Activated B cell treated with CpG ODN at 0.5 μM for 24 hours (primary cell): ENCODE data around the gene CHMP4B. TPM values are rescaled to one million over a fixed set of nuclear protein-coding genes. Genes with fewer than 3 reads are reported as not detected.

Experiments
- ATAC-seq: fragments of 200-7000 bp; cut with Tn5 transposase; one replicate; pipeline ENCODE4 v1.10.0; 2021; ENCODE audit warnings: low read depth, mild to moderate bottlenecking, moderate library complexity
- CTCF ChIA-PET: fragments of 350-600 bp; sonication (Branson Sonifier 250); formaldehyde crosslinking; loops from one replicate; lab custom pipeline; 2021; ENCODE audit warnings: antibody characterized with exemption; lab: Charles Lee
- POLR2A ChIA-PET: fragments of 350-600 bp; sonication (Branson Sonifier 250); formaldehyde crosslinking; loops from one replicate; lab custom pipeline; 2021; ENCODE audit warnings: antibody characterized with exemption; lab: Charles Lee
- DNase-seq: peaks from one replicate; pipeline ENCODE4 v3.0.0; 2022
- H3K27ac Mint-ChIP-seq: one replicate; pipeline ENCODE4 v1.8.0; 2020; ENCODE audit warnings: mixed read lengths
- H3K27me3 Mint-ChIP-seq: one replicate; pipeline ENCODE4 v1.8.0; 2021; ENCODE audit warnings: mixed read lengths
- H3K36me3 Mint-ChIP-seq: one replicate; pipeline ENCODE4 v1.8.0; 2021; ENCODE audit warnings: low read depth, mixed read lengths
- H3K4me1 Mint-ChIP-seq: one replicate; pipeline ENCODE4 v1.8.0; 2021; ENCODE audit warnings: mixed read lengths
- H3K4me3 Mint-ChIP-seq: one replicate; pipeline ENCODE4 v1.8.0; 2020; ENCODE audit warnings: mild to moderate bottlenecking, mixed read lengths
- H3K9me3 Mint-ChIP-seq: one replicate; pipeline ENCODE4 v1.8.0; 2020; ENCODE audit warnings: mixed read lengths
- intact Hi-C: fragments of 100-400 bp; cut with micrococcal nuclease; formaldehyde crosslinking; loops from one replicate; pipeline ENCODE4 v1.15.1; 2024
- total RNA-seq: library from RNA; stranded (reverse); gene quantifications from 2 replicates; pipeline ENCODE4 v1.2.3, GENCODE V29; 2022
- TF ChIP-seq, protein P1 (sequence below): fragments of 200-600 bp; IDR thresholded peaks from one replicate; pipeline ENCODE4 v1.8.0; 2022; ENCODE audit warnings: antibody characterized with exemption, mild to moderate bottlenecking

The CHMP4B gene
- total RNA-seq, 1 donor from 2014 or later, result 116 TPM

GRCh38 chr20:33880396-33880795 is 69.2 kb downstream of the CHMP4B start:
- Mint-ChIP-seq H3K27ac (no peak overlapping the region), H3K4me1 (peaks cover 37% of the 10 kb centered on the region), H3K36me3 (no peaks in the 10 kb centered on the region), H3K4me3 (no peak overlapping the region), H3K9me3 (peaks cover 10% of the 10 kb centered on the region), H3K27me3 (no peaks in the 10 kb centered on the region)
- no peak for DNase-seq
- ChIA-PET POLR2A (no interaction called here), CTCF (no interaction called here)
- intact Hi-C loops, result no loop called here
- no peak for ATAC-seq
- TF ChIP-seq, protein P1, sequence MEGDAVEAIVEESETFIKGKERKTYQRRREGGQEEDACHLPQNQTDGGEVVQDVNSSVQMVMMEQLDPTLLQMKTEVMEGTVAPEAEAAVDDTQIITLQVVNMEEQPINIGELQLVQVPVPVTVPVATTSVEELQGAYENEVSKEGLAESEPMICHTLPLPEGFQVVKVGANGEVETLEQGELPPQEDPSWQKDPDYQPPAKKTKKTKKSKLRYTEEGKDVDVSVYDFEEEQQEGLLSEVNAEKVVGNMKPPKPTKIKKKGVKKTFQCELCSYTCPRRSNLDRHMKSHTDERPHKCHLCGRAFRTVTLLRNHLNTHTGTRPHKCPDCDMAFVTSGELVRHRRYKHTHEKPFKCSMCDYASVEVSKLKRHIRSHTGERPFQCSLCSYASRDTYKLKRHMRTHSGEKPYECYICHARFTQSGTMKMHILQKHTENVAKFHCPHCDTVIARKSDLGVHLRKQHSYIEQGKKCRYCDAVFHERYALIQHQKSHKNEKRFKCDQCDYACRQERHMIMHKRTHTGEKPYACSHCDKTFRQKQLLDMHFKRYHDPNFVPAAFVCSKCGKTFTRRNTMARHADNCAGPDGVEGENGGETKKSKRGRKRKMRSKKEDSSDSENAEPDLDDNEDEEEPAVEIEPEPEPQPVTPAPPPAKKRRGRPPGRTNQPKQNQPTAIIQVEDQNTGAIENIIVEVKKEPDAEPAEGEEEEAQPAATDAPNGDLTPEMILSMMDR, result no peak

GRCh38 chr20:33881989-33882388 is 70.8 kb downstream of the CHMP4B start:
- Mint-ChIP-seq H3K4me3 (no peak overlapping the region), H3K27ac (no peak overlapping the region), H3K36me3 (no peaks in the 10 kb centered on the region), H3K27me3 (no peaks in the 10 kb centered on the region), H3K9me3 (peaks cover 10% of the 10 kb centered on the region), H3K4me1 (peaks cover 31% of the 10 kb centered on the region)
- POLR2A ChIA-PET, result interaction anchor here (0.7 kb wide), 1 partner anchor 117 kb away, joined by 3 read pairs; no protein-coding TSS in a partner anchor
- intact Hi-C loops, result no loop called here
- CTCF ChIA-PET, result no interaction called here
- TF ChIP-seq, protein P1, result no peak
- ATAC-seq (no peak), DNase-seq (no peak)

DNA sequence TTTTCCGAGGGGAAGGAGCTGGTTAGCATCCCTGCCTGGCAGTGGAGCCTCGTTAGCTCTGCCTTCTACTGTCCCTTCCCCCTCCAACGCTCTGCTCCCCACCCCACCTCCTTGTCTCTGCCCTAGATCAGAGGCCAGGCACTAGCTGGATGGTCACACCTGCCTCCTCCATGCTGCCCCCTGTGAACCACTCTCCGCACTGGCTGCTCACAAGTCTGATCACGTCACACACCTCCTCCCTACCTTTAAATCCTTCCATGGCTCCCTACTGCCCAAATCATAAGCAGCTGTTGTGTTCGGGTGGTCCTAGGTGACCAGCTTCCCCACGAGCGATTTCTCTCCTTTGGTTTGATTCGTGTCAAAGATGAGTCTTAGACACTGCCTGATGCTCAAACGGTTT is 71.3 kb downstream of the CHMP4B start:
- ChIA-PET CTCF (interaction anchor here (1.2 kb wide), 1 partner anchor 247 kb away, joined by 3 read pairs; no protein-coding TSS in a partner anchor), POLR2A (no interaction called here)
- intact Hi-C loops, result no loop called here
- ATAC-seq (no peak), DNase-seq (no peak)
- H3K27me3 Mint-ChIP-seq, result no peaks in the 10 kb centered on the region
- TF ChIP-seq, protein P1, result no peak
- no peak overlapping the region for H3K4me3 Mint-ChIP-seq
- peaks cover 10% of the 10 kb centered on the region for H3K9me3 Mint-ChIP-seq
- no peak overlapping the region for H3K27ac Mint-ChIP-seq
- H3K36me3 Mint-ChIP-seq, result no peaks in the 10 kb centered on the region
- peaks cover 31% of the 10 kb centered on the region for H3K4me1 Mint-ChIP-seq

GRCh38 chr20:33883164-33883563 is 72.0 kb downstream of the CHMP4B start:
- Mint-ChIP-seq H3K27me3 (no peaks in the 10 kb centered on the region), H3K4me3 (no peak overlapping the region), H3K9me3 (peaks cover 9% of the 10 kb centered on the region), H3K4me1 (peaks cover 31% of the 10 kb centered on the region), H3K27ac (peak overlapping the region; percentile 14), H3K36me3 (no peaks in the 10 kb centered on the region)
- intact Hi-C loops, result no loop called here
- DNase-seq (no peak), ATAC-seq (peak; percentile 71)
- TF ChIP-seq, protein P1, result no peak
- ChIA-PET CTCF (interaction anchor here (1.2 kb wide), 1 partner anchor 246 kb away, joined by 3 read pairs; no protein-coding TSS in a partner anchor), POLR2A (interaction anchor here (0.5 kb wide), 1 partner anchor 130 kb away, joined by 3 read pairs; no protein-coding TSS in a partner anchor)

DNA sequence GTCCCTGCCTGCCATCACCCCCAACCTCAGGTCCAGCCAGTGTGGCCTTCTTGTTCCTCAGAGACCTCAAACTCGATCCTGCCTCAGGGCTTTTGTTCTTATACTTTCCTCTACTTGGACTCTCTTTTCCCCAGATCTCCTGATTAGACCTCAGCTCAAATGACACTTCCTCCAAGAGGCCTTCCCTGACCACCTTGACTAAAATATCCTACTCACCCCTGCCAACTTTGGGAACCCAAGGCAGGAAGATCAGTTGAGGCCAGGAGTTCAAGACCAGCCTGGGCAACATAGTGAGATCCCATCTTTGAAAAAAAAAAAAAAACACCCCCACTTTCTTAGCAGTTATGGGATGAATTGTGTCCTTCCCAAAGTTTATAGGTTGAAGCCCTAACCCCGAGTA is 73.5 kb downstream of the CHMP4B start:
- ATAC-seq (no peak), DNase-seq (no peak)
- no peaks in the 10 kb centered on the region for H3K27me3 Mint-ChIP-seq
- no peak overlapping the region for H3K4me3 Mint-ChIP-seq
- POLR2A ChIA-PET, result interaction anchor here (0.7 kb wide), 1 partner anchor 97 kb away, joined by 4 read pairs; no protein-coding TSS in a partner anchor
- intact Hi-C loops, result no loop called here
- no peak overlapping the region for H3K27ac Mint-ChIP-seq
- H3K9me3 Mint-ChIP-seq, result peaks cover 3% of the 10 kb centered on the region
- TF ChIP-seq, protein P1, result no peak
- peaks cover 31% of the 10 kb centered on the region for H3K4me1 Mint-ChIP-seq
- CTCF ChIA-PET, result no interaction called here
- no peaks in the 10 kb centered on the region for H3K36me3 Mint-ChIP-seq
